Esophagus squamous epithelium (tissue), 5 donors: Measurements from ENCODE around the gene PHF2. TPM values are rescaled to one million over a fixed set of nuclear protein-coding genes. Genes with fewer than 3 reads are reported as not detected.

Experiments used
- DNase-seq: peaks from one replicate; lab custom pipeline; 2025; lab: John Stamatoyannopoulos, UW
- H3K27ac ChIP-seq, 4 donors: fragments of 200-600 bp; sonication (generic); one replicate each; pipeline ENCODE4 v1.5.1; 2016 to 2019; ENCODE audit warnings: mild to moderate bottlenecking in 1 of 4
- H3K27me3 ChIP-seq, 4 donors: fragments of 200-600 bp; sonication (generic); 1 replicate in 3 of 4; 2 replicates in 1 of 4; pipeline versions ENCODE4 v1.5.1 to v1.6.0; 2017 to 2021; ENCODE audit warnings: antibody characterized with exemption in 1 of 4
- H3K36me3 ChIP-seq, 3 donors: fragments of 200-600 bp; sonication (generic); one replicate each; pipeline ENCODE4 v1.5.1; 2016 to 2019
- H3K4me1 ChIP-seq, 3 donors: fragments of 200-600 bp; sonication (generic); one replicate each; pipeline ENCODE4 v1.5.1; 2017 to 2019
- H3K4me3 ChIP-seq, 4 donors: fragments of 200-600 bp; sonication (generic); 1 replicate in 3 of 4; 2 replicates in 1 of 4; pipeline ENCODE4 v1.5.1; 2016 to 2019; ENCODE audit warnings: mild to moderate bottlenecking in 2 of 4, moderate library complexity in 1 of 4
- H3K9me3 ChIP-seq, 3 donors: fragments of 200-600 bp; sonication (generic); one replicate each; pipeline ENCODE4 v1.5.1; 2016 to 2019
- POLR2A ChIP-seq, 4 donors: fragments of 450-650 bp; IDR thresholded peaks; one replicate each; pipeline ENCODE4 v1.6.1; 2017; ENCODE audit warnings: antibody characterized with exemption in 4 of 4, mild to moderate bottlenecking in 4 of 4, moderate library complexity in 3 of 4
- WGBS, 2 donors: methylation state at CpG; one replicate each; pipeline ENCODE4 v1.1.5; 2018; 5-methylcytosine and 5-hydroxymethylcytosine counted together
- intact Hi-C: fragments of 100-400 bp; cut with DNase I; formaldehyde crosslinking; loops from one replicate; pipeline ENCODE4 v1.15.0; 2022
- total RNA-seq, 4 donors: library from RNA; depleted of rRNA; stranded (reverse); fragments of >200 nt; gene quantifications; one replicate each; pipeline ENCODE4 v1.1.0, GENCODE V29; 2016
- TF ChIP-seq, protein P1 (sequence below), 6 experiments: fragments of 450-650 bp in 4 of 6; fragments of 200-600 bp in 2 of 6; sonication (generic) in 2 of 6; IDR thresholded peaks; one replicate each; pipeline ENCODE4 v1.5.1; 2016 to 2019; ENCODE audit warnings: antibody characterized with exemption in 6 of 6, mild to moderate bottlenecking in 4 of 6, moderate library complexity in 4 of 6
- donor health status: DM: yes; HTN: yes; CAD: no.

PHF2 gene
- total RNA-seq, 4 donors from 2014 or later = 13.3 to 22.6 (median 17.5) TPM

DNA sequence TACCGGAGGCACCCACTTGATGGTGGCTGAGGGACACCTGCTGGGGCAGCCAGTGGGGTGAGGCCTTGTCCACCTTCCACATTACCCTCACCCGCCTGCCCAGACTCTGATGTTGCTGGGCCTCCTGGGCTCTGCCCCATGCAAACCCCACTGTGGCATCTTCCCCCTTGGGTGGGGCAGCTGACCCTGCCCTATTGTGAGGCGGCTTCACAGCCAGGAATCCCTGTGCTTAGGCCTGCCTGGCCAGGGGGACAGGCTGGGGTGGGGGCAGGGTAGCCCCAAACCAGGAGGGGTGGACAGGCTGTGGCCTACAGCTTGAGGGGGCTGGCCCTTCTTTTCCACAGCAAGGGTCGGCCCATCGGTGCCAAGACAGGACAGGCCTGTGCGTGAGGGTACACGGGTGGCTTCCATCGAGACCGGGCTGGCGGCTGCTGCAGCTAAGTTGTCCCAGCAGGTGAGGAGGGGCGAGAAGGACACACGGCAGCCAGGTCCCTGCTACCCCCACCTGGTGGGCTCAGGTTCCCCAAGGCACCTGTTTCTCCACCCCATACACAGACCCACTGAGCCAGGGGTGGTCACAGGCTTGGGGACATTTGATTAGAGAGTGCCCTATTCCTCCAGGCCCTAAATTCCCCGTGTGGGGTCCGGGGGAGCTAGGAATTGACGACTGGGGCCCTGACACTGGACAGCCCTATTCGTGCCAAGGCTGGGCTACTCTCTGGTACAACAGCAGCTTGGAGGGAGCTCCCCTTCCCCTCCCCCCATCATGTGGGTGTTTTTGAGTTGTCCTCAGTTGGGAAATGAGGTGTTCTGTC is 99.2 kb downstream of the PHF2 start:
- WGBS, 2 donors = 82% methylated on average over 13 of the region's 16 CpGs; no CpG with 5 or more reads in 1 of the 2 donors

DNA sequence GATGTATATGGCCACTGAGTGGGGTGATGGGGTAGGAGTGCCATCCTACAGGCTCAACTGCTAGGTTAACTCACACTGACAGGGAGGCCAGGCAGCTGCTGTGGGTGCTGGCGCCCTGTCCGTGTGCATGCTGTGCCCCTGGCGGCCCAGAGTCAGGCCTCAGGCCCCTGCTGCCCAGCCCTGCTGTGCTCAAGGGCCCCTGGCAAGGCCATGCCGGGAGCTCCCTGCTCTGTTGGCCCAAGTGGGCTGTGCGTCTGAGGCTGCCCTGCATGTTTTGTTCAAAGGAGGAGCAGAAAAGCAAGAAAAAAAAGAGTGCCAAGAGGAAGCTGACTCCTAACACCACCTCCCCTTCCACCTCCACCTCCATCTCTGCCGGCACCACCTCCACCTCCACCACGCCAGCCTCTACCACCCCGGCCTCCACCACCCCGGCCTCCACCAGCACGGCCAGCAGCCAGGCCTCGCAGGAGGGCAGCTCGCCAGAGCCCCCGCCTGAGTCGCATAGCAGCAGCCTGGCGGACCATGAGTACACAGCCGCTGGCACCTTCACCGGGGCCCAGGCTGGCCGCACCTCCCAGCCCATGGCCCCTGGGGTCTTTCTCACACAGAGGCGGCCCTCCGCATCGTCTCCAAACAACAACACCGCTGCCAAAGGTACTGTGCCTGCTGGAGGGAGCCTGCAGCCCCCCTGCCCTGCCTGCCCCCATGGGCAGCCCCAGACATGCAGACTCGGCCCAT is 100.1 kb downstream of the PHF2 start:
- H3K4me3 ChIP-seq = no peak overlapping the region
- no peak for DNase-seq

More for the DNA sequence above, 99.2 kb downstream of the PHF2 start:
- H3K4me3 ChIP-seq = no peak overlapping the region
- DNase-seq = no peak
- no peaks in the 10 kb centered on the region for H3K4me1 ChIP-seq
- H3K27ac ChIP-seq = no peak overlapping the region
- intact Hi-C loops = no loop called here
- H3K27me3 ChIP-seq = no peaks in the 10 kb centered on the region
- peaks cover 10 to 64% (median 14%) of the 10 kb centered on the region in 3 donors for H3K36me3 ChIP-seq
- TF ChIP-seq, protein P1, sequence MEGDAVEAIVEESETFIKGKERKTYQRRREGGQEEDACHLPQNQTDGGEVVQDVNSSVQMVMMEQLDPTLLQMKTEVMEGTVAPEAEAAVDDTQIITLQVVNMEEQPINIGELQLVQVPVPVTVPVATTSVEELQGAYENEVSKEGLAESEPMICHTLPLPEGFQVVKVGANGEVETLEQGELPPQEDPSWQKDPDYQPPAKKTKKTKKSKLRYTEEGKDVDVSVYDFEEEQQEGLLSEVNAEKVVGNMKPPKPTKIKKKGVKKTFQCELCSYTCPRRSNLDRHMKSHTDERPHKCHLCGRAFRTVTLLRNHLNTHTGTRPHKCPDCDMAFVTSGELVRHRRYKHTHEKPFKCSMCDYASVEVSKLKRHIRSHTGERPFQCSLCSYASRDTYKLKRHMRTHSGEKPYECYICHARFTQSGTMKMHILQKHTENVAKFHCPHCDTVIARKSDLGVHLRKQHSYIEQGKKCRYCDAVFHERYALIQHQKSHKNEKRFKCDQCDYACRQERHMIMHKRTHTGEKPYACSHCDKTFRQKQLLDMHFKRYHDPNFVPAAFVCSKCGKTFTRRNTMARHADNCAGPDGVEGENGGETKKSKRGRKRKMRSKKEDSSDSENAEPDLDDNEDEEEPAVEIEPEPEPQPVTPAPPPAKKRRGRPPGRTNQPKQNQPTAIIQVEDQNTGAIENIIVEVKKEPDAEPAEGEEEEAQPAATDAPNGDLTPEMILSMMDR (IDR thresholded peaks at IDR 0.05) = no peak
- no peak for TF ChIP-seq POLR2A (IDR thresholded peaks at IDR 0.05)
- H3K9me3 ChIP-seq = no peaks in the 10 kb centered on the region

DNA sequence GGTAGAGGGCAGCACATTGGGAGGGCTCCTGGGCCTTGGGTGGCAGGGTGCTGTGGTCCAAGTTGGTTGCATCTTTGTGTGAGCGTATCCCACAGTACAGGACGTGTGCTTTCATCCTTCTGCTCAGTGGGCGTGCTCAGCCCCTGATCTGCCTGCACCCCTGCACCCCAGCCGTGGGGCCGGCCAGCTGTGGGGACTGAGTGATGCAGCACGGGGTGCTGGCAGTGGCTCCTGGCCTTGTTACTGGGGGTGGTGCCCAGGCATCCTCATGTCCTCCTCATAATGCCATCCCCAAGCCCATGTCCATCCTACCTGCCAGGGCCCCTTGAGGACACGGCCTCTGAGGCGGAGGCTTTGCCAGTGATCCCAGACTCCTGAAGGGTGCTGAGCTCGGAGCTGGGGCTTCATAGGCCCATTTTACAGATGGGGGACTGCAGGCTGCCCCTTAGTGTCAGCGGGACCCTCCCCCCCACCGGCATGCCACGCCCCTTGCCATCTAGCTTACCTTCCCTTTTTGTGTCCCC is 100.7 kb downstream of the PHF2 start:
- DNase-seq = no peak
- Histone ChIP-seq H3K4me1 (no peaks in the 10 kb centered on the region), H3K9me3 (no peaks in the 10 kb centered on the region), H3K27me3 (peaks cover 0 to 12% (median 0%) of the 10 kb centered on the region in 4 donors), H3K4me3 (no peak overlapping the region), H3K27ac (no peak overlapping the region), H3K36me3 (peaks cover 10 to 64% (median 14%) of the 10 kb centered on the region in 3 donors)
- intact Hi-C loops = no loop called here
- TF ChIP-seq POLR2A (IDR thresholded peaks at IDR 0.05) = no peak
- TF ChIP-seq, protein P1 (IDR thresholded peaks at IDR 0.05) = no peak
- 93 to 100% methylated on average over 2 to 5 of the region's 12 CpGs for WGBS, 2 donors

More for the DNA sequence above, 100.1 kb downstream of the PHF2 start:
- WGBS, 2 donors = 82 to 91% methylated on average over 4 to 10 of the region's 23 CpGs
- no peaks in the 10 kb centered on the region for H3K4me1 ChIP-seq
- peaks cover 10 to 64% (median 14%) of the 10 kb centered on the region in 3 donors for H3K36me3 ChIP-seq
- peaks cover 0 to 6% (median 0%) of the 10 kb centered on the region in 4 donors for H3K27me3 ChIP-seq
- intact Hi-C loops = no loop called here
- H3K27ac ChIP-seq = no peak overlapping the region
- no peak for TF ChIP-seq POLR2A (IDR thresholded peaks at IDR 0.05)
- TF ChIP-seq, protein P1 (IDR thresholded peaks at IDR 0.05) = no peak
- no peaks in the 10 kb centered on the region for H3K9me3 ChIP-seq

DNA sequence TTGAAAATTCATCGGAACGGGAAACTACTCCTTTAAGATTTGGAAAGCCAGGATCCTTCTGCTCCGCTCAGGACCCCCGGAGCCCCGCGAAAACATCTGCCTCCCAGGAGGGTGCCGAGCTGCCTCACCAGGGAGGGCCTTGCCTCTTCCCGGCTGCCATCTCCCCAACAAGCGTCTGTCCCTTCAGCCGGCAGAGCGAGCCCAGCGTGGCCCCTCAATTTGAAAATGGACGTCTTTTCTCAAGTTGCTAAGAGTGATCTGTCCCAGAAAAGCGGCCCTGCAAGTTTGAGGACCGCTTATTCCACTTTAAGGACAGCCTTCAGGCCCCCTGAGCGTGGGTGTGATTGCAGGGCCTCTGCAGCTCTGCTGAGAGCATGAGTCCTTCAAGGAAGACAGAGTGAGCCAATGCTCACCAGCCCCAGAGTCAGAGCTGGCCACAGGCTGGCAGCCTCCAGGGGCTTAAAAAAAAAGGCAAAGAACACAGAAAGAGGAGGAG is 101.3 kb downstream of the PHF2 start:
- H3K36me3 ChIP-seq = peaks cover 10 to 61% (median 14%) of the 10 kb centered on the region in 3 donors
- 90 to 97% methylated on average over 2 to 6 of the region's 16 CpGs for WGBS, 2 donors

More for the DNA sequence above, 101.3 kb downstream of the PHF2 start:
- TF ChIP-seq POLR2A (IDR thresholded peaks at IDR 0.05) = no peak
- TF ChIP-seq, protein P1 (IDR thresholded peaks at IDR 0.05) = no peak
- Histone ChIP-seq H3K27ac (no peak overlapping the region), H3K27me3 (peaks cover 0 to 17% (median 0%) of the 10 kb centered on the region in 4 donors), H3K9me3 (no peaks in the 10 kb centered on the region), H3K4me1 (no peaks in the 10 kb centered on the region), H3K4me3 (no peak overlapping the region)
- intact Hi-C loops = no loop called here
- DNase-seq = no peak
